HG03097 (cell line): ENCODE data around the gene GPD1.
"Not testable (repeated sequence)": the region's sequence is repeated elsewhere in the genome, so short reads cannot be mapped to it uniquely, and the experiment has no call there.

Experiments used
- ATAC-seq: cut with Tn5 transposase; IDR thresholded peaks from one replicate; pipeline ENCODE4 v1.9.1; 2021; ENCODE audit not compliant: unreplicated experiment, low FRiP score

GPD1 gene

DNA sequence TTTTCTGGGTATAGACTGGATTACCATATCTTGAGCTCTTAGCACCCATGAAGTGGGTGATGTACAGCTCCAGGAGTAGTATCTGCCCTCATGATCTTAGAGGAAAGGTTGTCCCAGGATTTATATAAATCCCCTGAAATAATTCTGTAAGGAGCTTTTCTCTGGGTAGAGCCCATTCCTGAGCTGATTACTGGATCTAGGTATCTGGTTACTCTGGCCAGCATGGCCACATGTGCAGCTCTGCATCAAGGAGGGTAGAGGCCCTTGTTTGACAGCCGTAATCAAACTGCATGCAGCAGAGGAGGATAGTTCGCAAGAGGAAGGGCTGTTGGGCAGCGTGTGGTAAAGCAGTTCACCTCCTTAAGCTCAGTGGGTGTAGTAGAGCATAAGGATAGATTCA lies 16.7 kb downstream of the GPD1 start:
- ATAC-seq: no peak

- no peak for ATAC-seq
Observed at GRCh38 chr12:50120953-50121352, 17.1 kb downstream of the GPD1 start.

DNA sequence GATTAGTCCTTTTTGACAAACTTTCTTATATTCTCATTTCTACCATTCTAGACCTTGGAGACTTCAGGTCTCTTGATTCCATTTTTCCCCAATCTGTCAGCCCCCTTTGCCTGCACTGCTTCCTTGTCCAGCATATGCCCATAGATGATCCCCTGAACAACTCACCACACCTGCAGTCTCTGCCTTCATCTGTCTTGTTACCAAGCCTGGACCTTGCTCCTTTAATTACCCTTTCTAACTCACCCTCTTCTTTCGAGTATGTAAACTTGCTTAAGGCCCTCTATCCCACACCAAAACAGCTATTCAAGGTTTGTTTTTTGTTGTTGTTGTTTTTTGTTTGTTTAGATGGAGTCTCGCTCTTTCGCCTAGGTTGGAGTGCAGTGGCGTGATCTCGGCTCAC lies 17.8 kb downstream of the GPD1 start:
- no peak for ATAC-seq

- no peak for ATAC-seq
Observed at GRCh38 chr12:50123203-50123602, 19.4 kb downstream of the GPD1 start.

GRCh38 chr12:50127546-50127945 lies 23.7 kb downstream of the GPD1 start:
- no peak for ATAC-seq

- ATAC-seq: no peak
Observed at GRCh38 chr12:50129290-50129689, 25.5 kb downstream of the GPD1 start.

DNA sequence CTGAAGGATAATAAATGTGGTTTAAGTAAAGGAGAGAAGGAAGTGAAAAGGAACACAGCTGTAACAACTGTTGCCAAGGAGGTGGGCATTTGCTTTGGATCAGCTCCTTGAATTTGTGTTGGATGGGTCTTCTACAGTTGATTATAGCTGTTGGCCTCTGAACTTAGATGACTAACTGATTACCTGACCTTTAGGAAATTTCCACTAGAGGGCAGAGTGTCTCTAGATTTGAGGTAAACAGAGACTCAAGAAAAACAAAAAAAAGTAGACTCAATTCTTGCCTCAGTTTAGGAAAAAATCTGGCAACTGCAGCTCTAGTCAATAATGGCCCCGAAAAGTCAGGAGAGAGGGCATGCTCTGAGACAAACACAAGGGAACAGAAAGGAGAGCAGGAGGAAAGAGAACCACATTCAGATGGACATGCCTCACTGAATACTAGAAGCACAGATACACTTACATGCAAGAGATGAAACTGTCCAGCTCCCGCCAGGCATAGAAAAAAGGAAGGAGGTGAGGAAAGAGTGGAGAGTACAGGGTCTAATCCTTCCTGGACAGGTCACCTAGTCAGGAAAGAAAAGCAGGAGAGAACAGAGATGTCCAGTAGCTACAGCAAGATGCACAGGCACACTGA lies 28.8 kb downstream of the GPD1 start:
- ATAC-seq: no peak

DNA sequence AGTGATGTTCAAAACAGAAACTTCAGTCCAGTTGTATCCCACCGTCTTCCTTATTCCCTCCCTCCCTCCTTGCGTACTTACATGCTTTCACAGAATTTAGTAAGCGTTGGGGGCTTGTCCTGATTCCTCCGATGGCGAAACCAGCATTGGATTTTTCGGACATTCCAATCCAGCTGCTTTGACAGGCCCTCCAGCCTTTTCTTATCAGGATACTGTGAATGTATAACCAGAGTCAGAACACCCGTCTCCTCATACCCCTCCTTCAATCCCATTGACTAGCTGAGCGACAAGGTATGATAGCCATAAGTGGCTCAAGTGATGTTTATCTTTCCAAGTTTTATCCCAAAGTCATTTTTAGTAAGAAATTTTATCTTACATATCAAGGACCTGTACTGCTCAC lies 39.2 kb downstream of the GPD1 start:
- no peak for ATAC-seq

DNA sequence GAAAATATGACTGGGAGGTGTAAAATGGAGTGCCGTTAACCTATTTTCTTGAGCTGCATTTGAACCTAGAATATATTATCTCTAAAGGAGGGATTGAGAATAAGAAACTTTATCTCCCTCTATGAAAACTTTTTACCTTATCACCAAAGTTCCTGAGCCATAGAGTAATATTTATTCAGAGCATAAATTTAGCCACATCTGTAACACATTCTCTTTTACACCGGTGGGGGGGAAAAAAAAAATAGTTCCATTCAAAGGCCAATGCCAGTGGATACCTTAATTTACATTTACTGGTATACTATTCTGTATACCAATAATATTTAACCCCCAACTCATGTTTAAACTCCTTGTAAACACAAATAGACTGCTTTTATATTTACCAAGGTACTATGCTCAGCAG lies 41.6 kb downstream of the GPD1 start:
- ATAC-seq: no peak

DNA sequence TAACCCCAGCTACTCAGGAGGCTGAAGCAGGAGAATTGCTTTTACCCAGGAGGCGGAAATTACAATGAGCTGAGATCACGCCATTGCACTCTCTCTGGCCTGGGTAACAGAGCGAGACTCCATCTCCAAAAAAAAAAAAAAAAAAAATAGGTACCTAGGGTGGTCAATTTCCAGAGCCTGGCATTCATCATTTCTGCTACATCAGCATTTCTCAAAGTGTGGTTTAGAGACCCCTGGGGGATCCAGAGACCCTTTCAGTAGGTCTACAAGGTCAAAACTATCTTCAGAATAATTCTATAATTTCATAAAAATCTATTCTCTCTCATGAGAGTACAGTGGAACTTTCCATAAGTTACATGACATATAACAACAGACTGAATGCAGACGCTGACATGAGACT lies 43.5 kb downstream of the GPD1 start:
- ATAC-seq: no peak

GRCh38 chr12:50148011-50148410 lies 44.2 kb downstream of the GPD1 start:
- not testable (repeated sequence) for ATAC-seq

DNA sequence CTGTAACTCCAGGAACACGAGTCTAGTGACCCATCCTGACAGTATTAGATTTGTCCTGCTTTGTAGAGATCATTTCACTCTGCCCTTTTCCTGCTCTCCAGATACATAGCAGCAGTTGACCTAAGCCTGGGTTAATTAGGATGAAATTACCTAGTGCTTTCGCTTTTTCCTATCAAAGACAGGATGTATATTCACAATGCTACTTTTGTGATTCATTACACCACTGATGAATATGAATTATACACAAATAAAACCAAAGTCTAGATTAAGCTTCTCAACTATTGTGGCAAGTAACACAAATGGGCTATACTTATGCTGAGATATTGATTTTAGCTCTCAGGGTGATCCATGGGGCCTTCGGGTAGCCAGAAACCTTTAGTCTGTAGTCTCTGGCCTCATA lies 45.5 kb downstream of the GPD1 start:
- no peak for ATAC-seq

DNA sequence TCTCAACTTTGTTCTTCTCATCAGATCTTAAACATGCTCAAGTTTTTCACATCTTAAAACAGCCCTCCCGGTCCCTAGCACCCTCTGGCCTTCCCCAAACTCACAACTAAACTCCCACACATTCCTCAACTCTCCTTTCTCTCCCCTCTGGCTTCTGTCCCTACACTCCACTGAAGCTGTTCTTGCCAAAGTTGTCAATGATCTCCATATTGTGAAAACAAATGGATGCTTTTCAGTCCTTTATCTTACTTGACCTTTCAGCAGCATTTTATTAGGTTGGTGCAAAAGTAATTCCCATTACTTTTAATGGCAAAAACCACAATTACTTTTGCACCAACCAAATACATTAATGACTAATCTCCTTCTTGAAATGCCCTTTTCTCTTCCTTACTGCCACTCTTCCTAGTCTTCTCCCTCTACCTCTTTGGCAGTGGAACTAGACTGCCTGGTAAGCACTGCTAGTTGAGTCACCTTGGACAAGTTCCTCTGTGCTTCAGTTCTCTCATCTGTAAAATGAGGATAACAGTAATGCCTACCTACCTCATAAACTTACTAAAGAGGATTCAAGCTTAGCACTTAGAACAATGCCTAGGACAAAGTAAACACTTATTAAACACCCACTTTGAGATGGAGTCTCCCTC lies 47.4 kb downstream of the GPD1 start:
- ATAC-seq: no peak

GRCh38 chr12:50154947-50155346 lies 51.1 kb downstream of the GPD1 start:
- ATAC-seq: not testable (repeated sequence)

- ATAC-seq: no peak
Observed at GRCh38 chr12:50156641-50157040, 52.8 kb downstream of the GPD1 start.

DNA sequence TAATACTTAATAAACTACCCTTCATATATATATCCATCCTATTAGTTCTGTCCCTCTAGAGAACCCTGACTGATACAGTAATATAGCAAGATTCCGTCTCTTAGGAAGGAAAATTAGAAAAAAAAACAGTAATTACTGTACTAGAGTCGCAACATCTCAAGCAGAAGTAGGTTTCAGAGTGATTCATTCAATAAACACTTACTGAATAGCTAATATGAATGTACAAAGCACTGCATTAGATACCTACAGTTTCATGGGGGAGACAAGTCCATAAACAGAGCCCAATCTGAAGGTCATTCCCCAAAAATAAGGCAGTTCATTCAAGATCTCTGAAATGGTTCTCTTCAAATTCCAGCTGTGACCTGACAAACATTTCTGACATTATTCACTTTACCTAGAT lies 53.5 kb downstream of the GPD1 start:
- ATAC-seq: no peak

- no peak for ATAC-seq
Observed at GRCh38 chr12:50160643-50161042, 56.8 kb downstream of the GPD1 start.
